Body of pancreas (tissue), 4 donors: ENCODE measurements around the gene ZCCHC9.

Source experiments
- CTCF ChIP-seq, 7 experiments: fragments of 450-650 bp in 4 of 7; fragments of 200-600 bp in 3 of 7; sonication (generic) in 3 of 7; IDR thresholded peaks; one replicate each; pipeline ENCODE4 v1.5.1; 2016 to 2019; ENCODE audit warnings: antibody characterized with exemption in 7 of 7
- POLR2A ChIP-seq, 3 donors: fragments of 450-650 bp; IDR thresholded peaks; one replicate each; pipeline ENCODE4 v1.6.1; 2016; ENCODE audit warnings: antibody characterized with exemption in 3 of 3, mild to moderate bottlenecking in 2 of 3

GRCh38 chr5:81336556-81336955, 35.2 kb downstream of the ZCCHC9 start:
- no peak for TF ChIP-seq CTCF (IDR thresholded peaks at IDR 0.05)
- TF ChIP-seq POLR2A (IDR thresholded peaks at IDR 0.05) = no peak
